IPS DF 19.7 (cell line): ENCODE data around the gene THBS4.

Experiments
- DNase-seq: peaks from one replicate; pipeline ENCODE4 v3.0.0-alpha.2; 2013; ENCODE audit warnings: low read depth, low spot score

Gene THBS4

DNA sequence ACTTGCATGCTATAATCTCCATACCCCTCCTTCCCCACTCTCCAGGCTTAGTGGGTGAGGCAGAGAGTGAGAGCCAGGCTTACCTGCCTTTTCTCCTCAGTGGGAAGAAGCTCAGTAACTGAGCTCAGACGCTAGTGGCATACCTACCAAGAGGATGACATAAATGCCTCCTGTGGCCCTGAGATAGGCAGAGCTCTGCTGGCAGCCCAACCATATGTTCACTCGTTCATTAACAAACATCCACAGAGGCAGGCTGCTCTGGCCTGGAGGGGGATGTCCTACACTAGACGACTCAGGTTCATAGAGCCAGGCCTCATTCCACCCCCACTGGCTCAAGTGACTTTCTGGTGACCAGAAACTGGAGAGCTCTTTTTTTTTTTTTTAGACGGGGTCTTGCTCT is 81.3 kb downstream of the THBS4 start:
- no peak for DNase-seq

- no peak for DNase-seq
Observed at GRCh38 chr5:80117446-80117845, 82.3 kb downstream of the THBS4 start.

DNA sequence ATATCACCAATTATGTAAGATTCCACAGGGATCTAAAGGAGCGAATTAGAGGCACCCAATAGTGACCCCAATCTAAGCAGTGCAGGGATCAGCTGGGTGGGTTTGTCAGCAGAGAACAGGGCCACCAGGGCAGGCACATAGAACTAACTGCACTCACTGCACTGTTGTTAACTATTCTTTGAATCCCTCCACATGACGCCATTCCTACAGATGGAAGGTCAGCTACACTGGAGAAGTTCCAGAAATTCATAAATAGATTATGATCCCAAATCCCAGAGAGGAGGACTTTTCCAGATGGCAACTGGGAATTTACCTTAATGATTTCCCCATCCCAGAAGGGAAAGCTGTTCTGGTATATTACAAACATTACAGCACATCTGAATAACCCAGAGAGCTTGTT is 84.2 kb downstream of the THBS4 start:
- no peak for DNase-seq

DNA sequence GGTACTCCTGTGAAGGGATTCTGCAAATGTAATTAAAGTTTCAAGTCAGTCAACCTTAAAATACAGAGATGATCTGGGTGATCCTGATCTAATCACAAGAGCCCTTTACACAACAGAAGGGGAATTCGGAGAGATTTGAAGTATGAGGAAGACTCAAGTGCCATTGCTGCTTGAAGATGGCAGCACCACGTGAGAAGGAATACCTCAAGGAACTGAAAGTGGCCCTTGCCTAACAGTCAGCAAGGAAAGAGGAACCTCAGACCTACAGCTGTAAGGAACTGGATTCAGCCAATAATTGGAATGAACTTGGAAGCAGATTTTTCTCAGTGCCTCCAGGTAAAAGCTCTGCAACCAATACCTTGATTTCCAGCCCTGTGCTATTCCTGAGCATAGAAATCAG is 87.4 kb downstream of the THBS4 start:
- DNase-seq: no peak

- DNase-seq: no peak
Observed at GRCh38 chr5:80124121-80124918, 89.2 kb downstream of the THBS4 start.

DNA sequence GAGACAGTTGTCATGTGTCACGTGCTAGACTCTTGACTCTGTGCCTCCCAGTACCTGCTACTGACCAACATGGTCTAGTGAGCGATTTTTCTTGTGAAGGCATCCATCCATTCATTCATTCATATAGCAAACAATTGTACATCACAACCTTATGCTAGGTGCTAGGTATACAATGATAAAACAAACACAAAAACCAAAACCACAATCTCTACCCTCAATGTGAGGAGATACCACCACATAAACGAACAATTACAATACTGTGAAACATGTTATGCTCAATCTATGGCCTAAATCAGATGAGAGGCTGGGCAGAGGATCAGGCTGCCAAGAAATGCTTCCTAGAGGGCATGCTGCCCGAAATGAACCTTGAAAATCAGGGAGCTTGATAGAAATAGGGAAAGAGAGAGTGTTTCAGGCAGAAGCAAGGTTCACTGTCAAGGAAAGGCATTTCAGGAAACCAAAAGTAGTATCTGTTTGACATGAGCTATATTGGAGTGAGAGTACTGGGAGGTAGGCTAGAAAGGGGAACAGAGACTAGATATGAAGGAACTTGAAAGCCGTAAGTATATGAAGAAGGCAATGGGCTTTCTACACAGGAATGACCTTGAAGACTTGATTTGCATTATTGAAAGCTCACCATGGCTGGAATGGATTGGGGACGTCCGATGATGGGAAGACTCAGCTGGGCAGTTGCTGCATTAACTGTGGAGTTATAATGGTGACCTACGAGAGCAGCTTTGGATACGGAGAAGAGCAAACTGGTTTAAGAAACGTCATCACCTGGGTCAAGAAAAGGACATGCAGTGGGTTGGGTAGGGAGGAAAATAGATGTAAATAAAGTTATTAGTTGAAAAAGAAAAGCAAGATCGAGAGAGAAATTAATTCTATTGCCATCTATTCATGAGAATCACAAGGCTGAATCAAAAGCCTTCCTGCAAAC is 90.1 kb downstream of the THBS4 start:
- DNase-seq: no peak

DNA sequence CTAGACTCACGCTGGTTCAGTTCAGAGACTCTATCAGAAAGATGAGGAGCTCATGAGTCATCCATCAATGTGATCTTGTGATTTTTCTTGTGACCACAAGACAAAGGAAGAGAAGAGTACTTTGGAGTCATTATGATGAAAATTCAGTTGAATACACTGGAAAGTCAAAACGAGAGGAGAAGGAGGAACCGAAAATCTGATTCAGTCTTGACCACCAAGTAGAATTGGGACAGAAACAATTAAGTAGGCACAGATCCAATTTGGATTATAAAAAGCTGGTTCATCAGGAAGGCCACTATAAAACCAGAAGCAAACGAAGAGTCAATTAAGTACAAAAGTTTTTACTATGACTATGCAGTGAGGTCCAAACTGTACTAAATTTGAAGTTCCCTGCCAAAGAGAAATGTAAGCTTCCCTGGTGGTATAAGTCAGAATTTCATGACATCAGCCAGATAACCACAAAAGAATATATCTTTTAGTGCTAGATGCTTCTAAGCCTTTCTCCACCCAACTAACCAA is 90.9 kb downstream of the THBS4 start:
- DNase-seq: no peak

DNA sequence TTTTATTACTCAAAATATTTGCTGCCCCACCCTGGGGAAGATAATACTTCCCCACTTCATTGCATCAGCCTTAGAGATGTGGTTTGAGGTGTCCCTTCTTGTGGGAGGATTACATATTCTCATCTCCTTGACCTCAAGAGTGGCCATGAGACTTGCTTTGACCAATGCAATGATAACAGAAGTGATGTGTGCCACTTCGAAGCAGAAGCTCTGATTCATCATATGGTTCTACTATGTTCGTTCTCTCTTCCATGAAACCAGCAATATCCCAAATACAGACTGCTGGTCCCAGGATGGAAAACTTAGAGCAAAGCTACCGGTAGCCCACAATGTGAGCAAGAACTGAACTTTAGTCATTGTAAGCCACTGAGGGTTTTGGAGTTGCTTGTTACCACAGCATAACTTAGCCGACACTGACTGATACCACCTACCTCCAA is 92.0 kb downstream of the THBS4 start:
- no peak for DNase-seq

- no peak for DNase-seq
Observed at GRCh38 chr5:80128141-80128540, 93.0 kb downstream of the THBS4 start.

GRCh38 chr5:80129146-80129545 is 94.0 kb downstream of the THBS4 start:
- DNase-seq: no peak
